ENCODE measurements around the gene GSTT2.

Gene GSTT2

DNA sequence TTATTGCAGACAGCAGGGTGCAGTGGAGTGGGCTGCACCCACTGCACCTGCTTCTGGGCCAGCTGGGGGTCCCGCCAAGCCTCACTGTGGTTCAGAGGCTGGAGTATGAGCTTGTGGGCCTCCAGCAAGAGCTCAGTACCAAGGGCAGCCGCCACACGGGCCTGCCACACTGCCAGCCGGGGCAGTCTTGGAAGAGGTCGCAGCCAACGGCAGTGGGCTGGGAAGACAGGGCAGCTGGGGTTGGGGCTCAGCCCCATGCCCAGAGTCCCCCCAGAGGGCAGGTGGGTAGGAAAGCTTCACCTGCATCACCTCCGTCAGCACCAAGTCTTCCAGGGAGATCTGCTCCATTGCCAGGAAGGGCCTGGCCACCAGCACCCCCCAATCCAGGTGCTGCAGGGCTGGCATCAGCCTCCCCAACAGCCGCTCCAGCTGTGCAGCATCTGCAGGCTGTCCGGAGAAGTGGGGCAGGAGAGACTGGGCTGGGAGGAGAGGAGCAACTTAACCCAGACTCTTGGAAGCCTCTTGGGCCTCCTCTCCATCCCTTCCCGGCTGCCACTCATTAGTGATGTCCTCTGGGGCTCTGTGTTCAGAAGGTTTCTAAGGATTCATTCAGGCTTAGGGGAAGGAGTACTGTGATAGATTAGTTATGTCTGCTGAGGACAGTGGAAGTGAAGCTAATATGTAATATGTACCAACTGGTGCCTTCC is 26.4 kb downstream of the GSTT2 start:
- DNase-seq = no peak
- Histone ChIP-seq H3K4me3 (ENCODE audit: low read depth in 1 of 2, low read length in 2 of 2) (no peak overlapping the region), H3K27ac (ENCODE audit: low read length) (no peak overlapping the region), H3K9me3 (ENCODE audit: insufficient read depth, low read length, severe bottlenecking) (peaks cover 3% of the 10 kb centered on the region), H3K4me1 (ENCODE audit: insufficient read depth, low read length) (peaks cover 7% of the 10 kb centered on the region), H3K36me3 (ENCODE audit: insufficient read depth, low read length) (no peaks in the 10 kb centered on the region), H3K27me3 (ENCODE audit: insufficient read depth, low read length, poor library complexity) (no peaks in the 10 kb centered on the region), H2AFZ (ENCODE audit: low read depth, low read length) (no peak overlapping the region), H4K20me1 (ENCODE audit: insufficient read depth, low read length) (no peaks in the 10 kb centered on the region), H3K9ac (ENCODE audit: low read depth, low read length) (no peak overlapping the region), H3K79me2 (ENCODE audit: insufficient read depth, low read length) (peaks cover 3% of the 10 kb centered on the region), H3K4me2 (ENCODE audit: insufficient read depth, low read length) (no peak overlapping the region)
- TF ChIP-seq EZH2 (IDR thresholded peaks at IDR 0.05; ENCODE audit: borderline replicate concordance, low read depth, low read length, severe bottlenecking) = no peak
- TF ChIP-seq, protein P1, sequence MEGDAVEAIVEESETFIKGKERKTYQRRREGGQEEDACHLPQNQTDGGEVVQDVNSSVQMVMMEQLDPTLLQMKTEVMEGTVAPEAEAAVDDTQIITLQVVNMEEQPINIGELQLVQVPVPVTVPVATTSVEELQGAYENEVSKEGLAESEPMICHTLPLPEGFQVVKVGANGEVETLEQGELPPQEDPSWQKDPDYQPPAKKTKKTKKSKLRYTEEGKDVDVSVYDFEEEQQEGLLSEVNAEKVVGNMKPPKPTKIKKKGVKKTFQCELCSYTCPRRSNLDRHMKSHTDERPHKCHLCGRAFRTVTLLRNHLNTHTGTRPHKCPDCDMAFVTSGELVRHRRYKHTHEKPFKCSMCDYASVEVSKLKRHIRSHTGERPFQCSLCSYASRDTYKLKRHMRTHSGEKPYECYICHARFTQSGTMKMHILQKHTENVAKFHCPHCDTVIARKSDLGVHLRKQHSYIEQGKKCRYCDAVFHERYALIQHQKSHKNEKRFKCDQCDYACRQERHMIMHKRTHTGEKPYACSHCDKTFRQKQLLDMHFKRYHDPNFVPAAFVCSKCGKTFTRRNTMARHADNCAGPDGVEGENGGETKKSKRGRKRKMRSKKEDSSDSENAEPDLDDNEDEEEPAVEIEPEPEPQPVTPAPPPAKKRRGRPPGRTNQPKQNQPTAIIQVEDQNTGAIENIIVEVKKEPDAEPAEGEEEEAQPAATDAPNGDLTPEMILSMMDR (IDR thresholded peaks at IDR 0.05; ENCODE audit: borderline replicate concordance, extremely low read depth, low read length, poor library complexity, severe bottlenecking) = no peak
- ATAC-seq (ENCODE audit: insufficient read depth, low read depth) = no peak

DNA sequence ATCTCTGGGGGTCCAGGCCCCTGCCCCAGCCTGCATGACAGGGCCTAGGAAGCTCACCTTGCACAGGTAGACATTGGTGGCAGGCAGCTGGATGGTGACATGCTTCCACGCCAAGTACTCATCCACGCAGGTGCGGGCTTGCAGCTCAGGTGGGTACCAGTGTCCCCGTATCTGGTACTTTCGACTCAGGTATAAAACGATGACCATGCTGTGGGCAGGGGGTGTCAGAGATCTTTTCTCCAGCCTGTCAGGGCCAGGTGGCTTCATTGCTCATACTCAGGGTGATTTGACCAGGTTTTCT is 26.9 kb downstream of the GSTT2 start:
- no peak overlapping the region for H3K4me2 ChIP-seq (ENCODE audit: insufficient read depth, low read length)
- no peaks in the 10 kb centered on the region for H3K27me3 ChIP-seq (ENCODE audit: insufficient read depth, low read length, poor library complexity)
- peaks cover 10% of the 10 kb centered on the region for H3K4me1 ChIP-seq (ENCODE audit: insufficient read depth, low read length)
- no peak overlapping the region for H3K4me3 ChIP-seq (ENCODE audit: low read depth in 1 of 2, low read length in 2 of 2)
- no peak overlapping the region for H3K9ac ChIP-seq (ENCODE audit: low read depth, low read length)
- no peaks in the 10 kb centered on the region for H4K20me1 ChIP-seq (ENCODE audit: insufficient read depth, low read length)
- no peaks in the 10 kb centered on the region for H3K36me3 ChIP-seq (ENCODE audit: insufficient read depth, low read length)
- H3K79me2 ChIP-seq (ENCODE audit: insufficient read depth, low read length) = peaks cover 8% of the 10 kb centered on the region
- peaks cover 3% of the 10 kb centered on the region for H3K9me3 ChIP-seq (ENCODE audit: insufficient read depth, low read length, severe bottlenecking)
- ATAC-seq (ENCODE audit: insufficient read depth, low read depth) (no peak), DNase-seq (no peak)
- H3K27ac ChIP-seq (ENCODE audit: low read length) = no peak overlapping the region
- no peak for TF ChIP-seq EZH2 (IDR thresholded peaks at IDR 0.05; ENCODE audit: borderline replicate concordance, low read depth, low read length, severe bottlenecking)
- TF ChIP-seq, protein P1 (IDR thresholded peaks at IDR 0.05; ENCODE audit: borderline replicate concordance, extremely low read depth, low read length, poor library complexity, severe bottlenecking) = no peak
- H2AFZ ChIP-seq (ENCODE audit: low read depth, low read length) = no peak overlapping the region

DNA sequence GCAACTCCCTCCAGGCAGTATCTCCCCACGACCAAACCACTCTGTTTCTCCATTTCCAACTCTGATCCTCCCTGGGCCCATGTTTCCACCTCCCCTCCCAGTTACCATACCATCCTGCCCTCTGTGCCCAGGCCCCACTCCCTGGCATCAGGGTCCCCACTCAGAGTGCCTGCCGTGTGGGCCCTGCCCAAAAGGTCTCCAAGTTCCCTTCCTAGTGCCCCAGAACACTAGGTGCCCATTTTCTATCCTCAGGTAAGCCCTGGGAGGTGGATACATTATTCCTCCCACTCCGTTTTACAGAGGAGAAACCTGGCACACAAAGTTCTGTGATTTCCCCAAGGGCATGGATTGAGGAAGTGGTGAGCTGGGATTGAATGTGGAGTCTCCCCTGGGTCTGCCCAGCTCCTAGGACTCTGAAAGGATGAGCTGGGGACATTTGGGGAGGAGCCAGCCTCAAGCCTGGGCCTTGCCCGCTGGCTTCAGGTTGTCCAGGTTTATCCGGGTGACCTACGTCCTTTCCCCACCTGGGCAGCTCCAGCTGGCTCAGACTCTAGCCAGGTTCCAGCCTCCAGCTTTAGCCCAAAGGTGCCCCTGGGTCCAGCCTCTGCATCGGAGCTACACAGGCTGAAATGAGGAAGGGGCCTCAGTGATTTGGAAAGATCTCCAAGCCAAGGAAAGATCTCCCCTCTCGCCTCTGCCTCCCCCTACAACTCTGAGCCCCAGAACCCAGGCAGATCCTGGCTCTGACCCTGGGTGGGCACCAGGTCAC is 27.5 kb downstream of the GSTT2 start:
- DNase-seq = no peak
- ATAC-seq (ENCODE audit: insufficient read depth, low read depth) = no peak
- Histone ChIP-seq H3K9ac (ENCODE audit: low read depth, low read length) (no peak overlapping the region), H3K27ac (ENCODE audit: low read length) (no peak overlapping the region), H3K9me3 (ENCODE audit: insufficient read depth, low read length, severe bottlenecking) (peaks cover 3% of the 10 kb centered on the region), H3K4me1 (ENCODE audit: insufficient read depth, low read length) (peaks cover 16% of the 10 kb centered on the region), H3K27me3 (ENCODE audit: insufficient read depth, low read length, poor library complexity) (no peaks in the 10 kb centered on the region), H2AFZ (ENCODE audit: low read depth, low read length) (no peak overlapping the region), H3K4me2 (ENCODE audit: insufficient read depth, low read length) (no peak overlapping the region), H3K36me3 (ENCODE audit: insufficient read depth, low read length) (no peaks in the 10 kb centered on the region), H3K79me2 (ENCODE audit: insufficient read depth, low read length) (peaks cover 13% of the 10 kb centered on the region), H4K20me1 (ENCODE audit: insufficient read depth, low read length) (no peaks in the 10 kb centered on the region), H3K4me3 (ENCODE audit: low read depth in 1 of 2, low read length in 2 of 2) (no peak overlapping the region)
- TF ChIP-seq, protein P1 (IDR thresholded peaks at IDR 0.05; ENCODE audit: borderline replicate concordance, extremely low read depth, low read length, poor library complexity, severe bottlenecking) = no peak
- no peak for TF ChIP-seq EZH2 (IDR thresholded peaks at IDR 0.05; ENCODE audit: borderline replicate concordance, low read depth, low read length, severe bottlenecking)

Measured in DND-41 (cell line).